PC-9 (cell line): ENCODE results near the gene SGK2. TPM values are rescaled to one million over a fixed set of nuclear protein-coding genes. Genes with fewer than 3 reads are reported as not detected.

Experiments
- BruUV-seq: library from RNA; stranded (reverse); fragments of 400-500 nt; replicated peaks from 2 replicates; lab custom pipeline; 2021; lab: Mats Ljungman, UMichigan
- CTCF ChIA-PET: fragments of 300-600 bp; sonication (Branson Sonifier 250); formaldehyde crosslinking; loops from one replicate; lab custom pipeline; 2022; ENCODE audit warnings: antibody characterized with exemption; lab: Charles Lee
- POLR2A ChIA-PET: fragments of 300-600 bp; sonication (Branson Sonifier 250); formaldehyde crosslinking; loops from one replicate; lab custom pipeline; 2022; ENCODE audit warnings: antibody characterized with exemption; ENCODE audit not compliant: unreplicated experiment; lab: Charles Lee
- DNase-seq, 2 experiments: peaks; one replicate each; pipeline versions ENCODE4 v3.0.0 to v3.0.0-alpha.2; 2015 to 2022; ENCODE audit warnings: mixed read lengths in 1 of 2
- H2AFZ ChIP-seq: fragments of 200-600 bp; sonication (generic); 2 replicates; pipeline ENCODE4 v1.8.1; 2017; ENCODE audit warnings: antibody characterized with exemption
- H3F3A ChIP-seq: fragments of 200-600 bp; sonication (generic); 2 replicates; pipeline ENCODE4 v1.8.1; 2017; ENCODE audit warnings: antibody characterized with exemption, mild to moderate bottlenecking, low read depth; ENCODE audit not compliant: insufficient read depth
- H3K27ac ChIP-seq: fragments of 200-600 bp; sonication (generic); 2 replicates; pipeline ENCODE4 v1.6.1; 2016; ENCODE audit warnings: mixed run types
- H3K27me3 ChIP-seq: fragments of 200-600 bp; sonication (generic); 2 replicates; pipeline ENCODE4 v1.6.1; 2016; ENCODE audit warnings: low read depth, mixed run types; ENCODE audit not compliant: insufficient read depth
- H3K36me3 ChIP-seq: fragments of 200-600 bp; sonication (generic); 2 replicates; pipeline ENCODE4 v1.6.1; 2016; ENCODE audit warnings: low read depth, mixed run types
- H3K4me1 ChIP-seq: fragments of 200-600 bp; sonication (generic); replicated peaks from 2 replicates; pipeline ENCODE4 v1.6.1; 2016; ENCODE audit warnings: mixed run types; ENCODE audit not compliant: insufficient read depth
- H3K4me2 ChIP-seq: fragments of 200-600 bp; sonication (generic); 2 replicates; pipeline ENCODE4 v1.6.1; 2017; ENCODE audit warnings: mixed run types
- H3K4me3 ChIP-seq: fragments of 200-600 bp; sonication (generic); 2 replicates; pipeline ENCODE4 v1.6.1; 2016; ENCODE audit warnings: mixed run types
- H3K79me2 ChIP-seq: fragments of 200-600 bp; sonication (generic); 2 replicates; pipeline ENCODE4 v1.6.1; 2017; ENCODE audit warnings: low read depth, mixed run types
- H3K9me2 ChIP-seq: fragments of 200-600 bp; sonication (generic); 2 replicates; pipeline ENCODE4 v1.8.1; 2017; ENCODE audit warnings: mild to moderate bottlenecking; ENCODE audit not compliant: insufficient read depth
- H3K9me3 ChIP-seq: fragments of 200-600 bp; sonication (generic); 2 replicates; pipeline ENCODE4 v1.8.1; 2016; ENCODE audit warnings: low read depth; ENCODE audit not compliant: insufficient read depth
- H4K20me1 ChIP-seq: fragments of 200-600 bp; sonication (generic); 2 replicates; pipeline ENCODE4 v1.8.1; 2017; ENCODE audit not compliant: insufficient read depth
- EZH2 ChIP-seq: fragments of 200-600 bp; sonication (generic); IDR thresholded peaks from 2 replicates; pipeline ENCODE4 v1.8.0; 2017; ENCODE audit warnings: antibody characterized with exemption, low read depth
- intact Hi-C: fragments of 100-400 bp; cut with micrococcal nuclease; formaldehyde crosslinking; loops from one replicate; pipeline ENCODE4 v1.10.0; 2022; ENCODE audit not compliant: unreplicated experiment
- total RNA-seq: library from RNA; stranded (reverse); gene quantifications from 2 replicates; pipeline ENCODE4 v1.2.3, GENCODE V29; 2021
- TF ChIP-seq, protein P1 (sequence below): fragments of 200-600 bp; sonication (generic); conservative IDR thresholded peaks from 2 replicates; pipeline ENCODE4 v1.6.1; 2017; ENCODE audit warnings: mixed run types, antibody characterized with exemption, mild to moderate bottlenecking, moderate library complexity

The SGK2 gene
- total RNA-seq, 1 experiment from 2014 or later, result 3.1 TPM

DNA sequence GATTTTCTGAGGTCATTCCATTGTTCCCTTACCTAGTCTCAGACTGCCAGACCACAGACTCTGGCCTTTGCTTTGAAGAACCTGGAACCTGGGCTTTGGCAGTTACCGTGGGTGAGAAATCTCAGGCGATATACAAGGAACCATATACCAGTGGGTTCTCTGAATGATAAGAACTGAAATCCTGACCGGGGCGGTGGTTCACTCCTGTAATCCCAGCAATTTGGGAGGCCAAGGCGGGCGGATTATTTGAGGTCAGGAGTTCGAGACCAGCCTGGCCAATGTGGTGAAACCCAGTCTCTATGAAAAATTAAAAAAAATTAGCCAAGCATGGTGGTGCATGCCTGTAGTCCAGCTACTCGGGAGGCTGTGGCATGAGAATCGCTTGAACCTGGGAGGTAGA lies 14.3 kb upstream of the SGK2 start:
- Histone ChIP-seq H3K4me1 (peaks cover 13% of the 10 kb centered on the region), H3K9me3 (no peaks in the 10 kb centered on the region), H2AFZ (no peak overlapping the region), H3K4me3 (no peak overlapping the region), H3F3A (peaks cover 13% of the 10 kb centered on the region; the same call in 1 of the 2 replicates), H3K27me3 (no peaks in the 10 kb centered on the region), H3K27ac (no peak overlapping the region), H3K36me3 (0 out of 2 replicates have a peak, but pooled peaks cover 4% of the 10 kb centered on the region), H3K9me2 (no peaks in the 10 kb centered on the region), H4K20me1 (0 out of 2 replicates have a peak, but pooled peaks cover 4% of the 10 kb centered on the region), H3K4me2 (no peak overlapping the region), H3K79me2 (no peaks in the 10 kb centered on the region)
- ChIA-PET POLR2A (no interaction called here), CTCF (no interaction called here)
- intact Hi-C loops, result no loop called here
- no peak for TF ChIP-seq EZH2
- TF ChIP-seq, protein P1, sequence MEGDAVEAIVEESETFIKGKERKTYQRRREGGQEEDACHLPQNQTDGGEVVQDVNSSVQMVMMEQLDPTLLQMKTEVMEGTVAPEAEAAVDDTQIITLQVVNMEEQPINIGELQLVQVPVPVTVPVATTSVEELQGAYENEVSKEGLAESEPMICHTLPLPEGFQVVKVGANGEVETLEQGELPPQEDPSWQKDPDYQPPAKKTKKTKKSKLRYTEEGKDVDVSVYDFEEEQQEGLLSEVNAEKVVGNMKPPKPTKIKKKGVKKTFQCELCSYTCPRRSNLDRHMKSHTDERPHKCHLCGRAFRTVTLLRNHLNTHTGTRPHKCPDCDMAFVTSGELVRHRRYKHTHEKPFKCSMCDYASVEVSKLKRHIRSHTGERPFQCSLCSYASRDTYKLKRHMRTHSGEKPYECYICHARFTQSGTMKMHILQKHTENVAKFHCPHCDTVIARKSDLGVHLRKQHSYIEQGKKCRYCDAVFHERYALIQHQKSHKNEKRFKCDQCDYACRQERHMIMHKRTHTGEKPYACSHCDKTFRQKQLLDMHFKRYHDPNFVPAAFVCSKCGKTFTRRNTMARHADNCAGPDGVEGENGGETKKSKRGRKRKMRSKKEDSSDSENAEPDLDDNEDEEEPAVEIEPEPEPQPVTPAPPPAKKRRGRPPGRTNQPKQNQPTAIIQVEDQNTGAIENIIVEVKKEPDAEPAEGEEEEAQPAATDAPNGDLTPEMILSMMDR, result no peak
- BruUV-seq, result no TSS peak
- DNase-seq, result no peak

DNA sequence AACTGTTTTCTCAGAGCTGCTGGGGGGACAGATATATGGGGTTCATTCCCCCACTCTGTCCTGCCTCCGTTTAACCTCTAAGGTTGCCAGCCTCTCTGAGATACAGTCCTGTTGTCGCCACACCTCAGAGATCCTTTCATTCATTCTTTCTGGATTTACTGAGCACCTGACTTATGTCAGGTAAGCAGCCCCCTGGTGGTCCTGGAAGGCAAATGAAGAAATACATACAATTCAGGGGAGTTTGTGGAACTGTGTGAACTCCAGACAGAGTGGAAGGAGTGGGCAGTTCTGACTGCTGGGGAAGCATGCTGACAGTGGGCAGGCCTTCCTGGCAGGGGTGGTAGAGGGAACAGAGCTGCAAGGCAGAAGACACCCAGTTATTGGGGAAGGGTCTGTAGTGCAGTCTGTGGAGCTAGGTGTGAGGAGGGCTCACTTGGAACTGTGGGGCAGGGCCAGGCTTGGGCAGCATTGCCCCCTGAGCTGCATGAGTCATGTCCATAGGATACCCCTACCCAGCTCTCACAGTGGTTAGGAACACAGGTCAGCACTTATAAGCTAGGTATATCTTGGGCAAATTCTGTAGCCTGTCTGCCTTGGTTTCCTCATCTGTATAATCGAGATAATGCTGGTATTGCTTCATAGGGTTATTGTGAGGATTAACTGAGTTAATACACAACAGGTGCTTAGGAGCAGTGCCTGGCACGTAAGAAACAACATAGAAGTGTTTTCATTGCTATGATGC lies 12.8 kb upstream of the SGK2 start:
- ChIA-PET CTCF (no interaction called here), POLR2A (no interaction called here)
- 0 out of 2 replicates have a peak, but pooled peaks cover 4% of the 10 kb centered on the region for H4K20me1 ChIP-seq
- 0 out of 2 replicates have a peak, but pooled peaks cover 4% of the 10 kb centered on the region for H3K36me3 ChIP-seq
- H3K27ac ChIP-seq, result no peak overlapping the region
- DNase-seq, result no peak
- peaks cover 10% of the 10 kb centered on the region; the same call in 1 of the 2 replicates for H3F3A ChIP-seq
- H3K9me2 ChIP-seq, result no peaks in the 10 kb centered on the region
- intact Hi-C loops, result no loop called here
- H3K4me1 ChIP-seq, result peaks cover 9% of the 10 kb centered on the region
- no peak overlapping the region for H2AFZ ChIP-seq
- no peaks in the 10 kb centered on the region for H3K9me3 ChIP-seq
- TF ChIP-seq EZH2, result no peak
- TF ChIP-seq, protein P1, result no peak
- no peak overlapping the region for H3K4me3 ChIP-seq
- no peaks in the 10 kb centered on the region for H3K79me2 ChIP-seq
- H3K27me3 ChIP-seq, result no peaks in the 10 kb centered on the region
- no peak overlapping the region for H3K4me2 ChIP-seq
- BruUV-seq, result no TSS peak

DNA sequence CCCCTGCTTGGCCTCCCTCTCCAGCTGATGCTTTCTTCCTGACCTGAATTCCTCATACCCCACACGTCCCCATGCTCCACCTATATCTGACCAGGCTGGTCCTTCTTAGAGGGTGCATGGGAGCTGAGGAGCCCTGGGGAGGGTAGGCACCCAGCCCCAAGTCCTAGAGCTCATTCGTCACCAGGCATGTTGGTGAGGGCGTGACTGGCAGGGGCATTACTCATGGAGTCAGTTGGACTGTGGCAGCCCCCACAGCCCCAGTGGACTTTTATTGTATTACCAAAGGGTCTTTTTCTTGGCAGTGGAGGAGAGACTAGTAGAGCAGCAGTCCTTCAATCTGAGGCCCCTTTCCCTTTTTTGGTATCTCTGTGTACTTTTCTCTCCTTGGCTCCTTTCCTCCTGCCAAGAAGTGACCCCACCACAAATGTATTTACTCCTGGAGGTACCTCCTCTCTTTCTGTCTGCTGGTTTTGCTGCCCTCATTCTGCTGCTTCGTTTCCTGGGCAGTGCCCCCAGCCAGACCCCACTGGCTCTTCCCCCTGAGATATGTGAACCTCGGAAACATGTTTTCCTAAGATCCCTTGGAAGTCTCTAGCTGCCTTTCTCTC lies 10.4 kb upstream of the SGK2 start:
- no peak overlapping the region for H3K4me3 ChIP-seq

More for the DNA sequence above, 10.4 kb upstream of the SGK2 start:
- Histone ChIP-seq H3K79me2 (no peaks in the 10 kb centered on the region), H3K27me3 (no peaks in the 10 kb centered on the region), H3K27ac (no peak overlapping the region), H2AFZ (no peak overlapping the region), H3K9me3 (no peaks in the 10 kb centered on the region), H3K4me1 (no peaks in the 10 kb centered on the region), H3F3A (no peaks in the 10 kb centered on the region), H3K36me3 (0 out of 2 replicates have a peak, but pooled peaks cover 4% of the 10 kb centered on the region), H3K9me2 (no peaks in the 10 kb centered on the region), H4K20me1 (no peaks in the 10 kb centered on the region), H3K4me2 (no peak overlapping the region)
- CTCF ChIA-PET, result no interaction called here
- POLR2A ChIA-PET, result no interaction called here
- TF ChIP-seq EZH2, result no peak
- TF ChIP-seq, protein P1, result no peak
- intact Hi-C loops, result no loop called here
- BruUV-seq, result no TSS peak
- no peak for DNase-seq
